WTC11 (cell line): ENCODE data around the gene ELMO3. TPM values are rescaled to one million over a fixed set of nuclear protein-coding genes. Genes with fewer than 3 reads are reported as not detected.

Source experiments
- ATAC-seq: fragments of 200-7000 bp; cut with Tn5 transposase; 2 replicates; pipeline ENCODE4 v1.10.0; 2021; ENCODE audit warnings: mild to moderate bottlenecking, moderate library complexity
- CTCF ChIA-PET: fragments of 300-600 bp; sonication (Branson Sonifier 250); formaldehyde crosslinking; loops from one replicate; lab custom pipeline; 2021; ENCODE audit warnings: antibody characterized with exemption; lab: Charles Lee
- POLR2A ChIA-PET: fragments of 350-600 bp; sonication (Branson Sonifier 250); formaldehyde crosslinking; loops from one replicate; lab custom pipeline; 2021; ENCODE audit warnings: antibody characterized with exemption; lab: Charles Lee
- DNase-seq: peaks from one replicate; pipeline ENCODE4 v3.0.0; 2021; ENCODE audit warnings: low spot score
- H3K27ac Mint-ChIP-seq: 2 replicates; pipeline ENCODE4 v1.8.0; 2021; ENCODE audit warnings: mixed read lengths
- H3K27me3 Mint-ChIP-seq: 2 replicates; pipeline ENCODE4 v1.8.0; 2021; ENCODE audit warnings: low read depth, mild to moderate bottlenecking, moderate library complexity, mixed read lengths
- H3K36me3 Mint-ChIP-seq: 2 replicates; pipeline ENCODE4 v1.8.0; 2021; ENCODE audit warnings: mixed read lengths
- H3K4me1 Mint-ChIP-seq: 2 replicates; pipeline ENCODE4 v1.8.0; 2022; ENCODE audit warnings: mixed read lengths
- H3K4me3 Mint-ChIP-seq: 2 replicates; pipeline ENCODE4 v1.8.0; 2021; ENCODE audit warnings: mild to moderate bottlenecking, moderate library complexity, mixed read lengths
- H3K9me3 Mint-ChIP-seq: 2 replicates; pipeline ENCODE4 v1.8.0; 2021; ENCODE audit warnings: mixed read lengths
- ETV6 ChIP-seq: sonication (generic); formaldehyde crosslinking; IDR thresholded peaks from 2 replicates; pipeline ENCODE4 v1.8.1; 2022; ENCODE audit warnings: mild to moderate bottlenecking, missing genetic modification reagents
- FOXK1 ChIP-seq: sonication (generic); formaldehyde crosslinking; IDR thresholded peaks from 2 replicates; pipeline ENCODE4 v1.8.0; 2022; ENCODE audit warnings: mild to moderate bottlenecking, moderate library complexity, missing genetic modification reagents
- GABPB1 ChIP-seq: sonication (generic); formaldehyde crosslinking; IDR thresholded peaks from 2 replicates; pipeline ENCODE4 v1.8.1; 2023; ENCODE audit warnings: mild to moderate bottlenecking, missing genetic modification reagents
- GRHL2 ChIP-seq: fragments of 250-450 bp; sonication (Bioruptor Pico); IDR thresholded peaks from 2 replicates; pipeline ENCODE4 v1.8.0; 2022; ENCODE audit warnings: mild to moderate bottlenecking, moderate library complexity; ENCODE audit not compliant: insufficient replicate concordance, severe bottlenecking
- IRF2 ChIP-seq: sonication (generic); formaldehyde crosslinking; IDR thresholded peaks from 2 replicates; pipeline ENCODE4 v1.8.0; 2022; ENCODE audit warnings: low read depth, missing genetic modification reagents, borderline replicate concordance
- KAT7 ChIP-seq: sonication (generic); formaldehyde crosslinking; IDR thresholded peaks from 2 replicates; pipeline ENCODE4 v1.8.1; 2023; ENCODE audit warnings: missing genetic modification reagents, mild to moderate bottlenecking, borderline replicate concordance
- SP1 ChIP-seq: sonication (generic); formaldehyde crosslinking; conservative IDR thresholded peaks from 2 replicates; pipeline ENCODE4 v1.8.1; 2022; ENCODE audit warnings: missing genetic modification reagents
- TEAD4 ChIP-seq: sonication (generic); formaldehyde crosslinking; IDR thresholded peaks from 2 replicates; pipeline ENCODE4 v1.8.0; 2022; ENCODE audit warnings: mild to moderate bottlenecking, missing genetic modification reagents
- ZBTB21 ChIP-seq: sonication (generic); formaldehyde crosslinking; IDR thresholded peaks from 2 replicates; pipeline ENCODE4 v1.8.1; 2023; ENCODE audit warnings: mild to moderate bottlenecking, missing genetic modification reagents, borderline replicate concordance
- ZNF138 ChIP-seq: sonication (generic); formaldehyde crosslinking; conservative IDR thresholded peaks from 2 replicates; pipeline ENCODE4 v1.8.1; 2022; ENCODE audit warnings: mild to moderate bottlenecking, moderate library complexity, missing genetic modification reagents
- ZNF671 ChIP-seq: fragments of 250-450 bp; sonication (Bioruptor Pico); IDR thresholded peaks from 2 replicates; pipeline ENCODE4 v1.8.0; 2021; ENCODE audit warnings: mild to moderate bottlenecking
- total RNA-seq: library from RNA; stranded (reverse); gene quantifications from 3 replicates; pipeline ENCODE4 v1.2.3, GENCODE V29; 2021
- TF ChIP-seq, protein P1 (sequence below): fragments of 200-600 bp; IDR thresholded peaks from 2 replicates; pipeline ENCODE4 v1.8.0; 2022; ENCODE audit warnings: antibody characterized with exemption
- TF ChIP-seq, protein P2 (sequence below): sonication (generic); formaldehyde crosslinking; IDR thresholded peaks from 2 replicates; pipeline ENCODE4 v1.8.0; 2022; ENCODE audit warnings: missing genetic modification reagents
- TF ChIP-seq, protein P3 (sequence below): sonication (generic); formaldehyde crosslinking; IDR thresholded peaks from 2 replicates; pipeline ENCODE4 v1.8.1; 2023; ENCODE audit warnings: mild to moderate bottlenecking, moderate library complexity, missing genetic modification reagents
- TF ChIP-seq, protein P4 (sequence below): sonication (generic); formaldehyde crosslinking; IDR thresholded peaks from 2 replicates; pipeline ENCODE4 v1.8.1; 2023; ENCODE audit warnings: mild to moderate bottlenecking, missing genetic modification reagents, moderate library complexity
- TF ChIP-seq, protein P5 (sequence below): sonication (generic); formaldehyde crosslinking; IDR thresholded peaks from 2 replicates; pipeline ENCODE4 v1.8.0; 2022; ENCODE audit warnings: mild to moderate bottlenecking, missing genetic modification reagents
- TF ChIP-seq, protein P6 (sequence below): sonication (generic); formaldehyde crosslinking; IDR thresholded peaks from 2 replicates; pipeline ENCODE4 v1.8.0; 2023; ENCODE audit warnings: missing genetic modification reagents, mild to moderate bottlenecking, borderline replicate concordance

Gene ELMO3
- total RNA-seq, 1 experiment from 2014 or later = 13.6 TPM

DNA sequence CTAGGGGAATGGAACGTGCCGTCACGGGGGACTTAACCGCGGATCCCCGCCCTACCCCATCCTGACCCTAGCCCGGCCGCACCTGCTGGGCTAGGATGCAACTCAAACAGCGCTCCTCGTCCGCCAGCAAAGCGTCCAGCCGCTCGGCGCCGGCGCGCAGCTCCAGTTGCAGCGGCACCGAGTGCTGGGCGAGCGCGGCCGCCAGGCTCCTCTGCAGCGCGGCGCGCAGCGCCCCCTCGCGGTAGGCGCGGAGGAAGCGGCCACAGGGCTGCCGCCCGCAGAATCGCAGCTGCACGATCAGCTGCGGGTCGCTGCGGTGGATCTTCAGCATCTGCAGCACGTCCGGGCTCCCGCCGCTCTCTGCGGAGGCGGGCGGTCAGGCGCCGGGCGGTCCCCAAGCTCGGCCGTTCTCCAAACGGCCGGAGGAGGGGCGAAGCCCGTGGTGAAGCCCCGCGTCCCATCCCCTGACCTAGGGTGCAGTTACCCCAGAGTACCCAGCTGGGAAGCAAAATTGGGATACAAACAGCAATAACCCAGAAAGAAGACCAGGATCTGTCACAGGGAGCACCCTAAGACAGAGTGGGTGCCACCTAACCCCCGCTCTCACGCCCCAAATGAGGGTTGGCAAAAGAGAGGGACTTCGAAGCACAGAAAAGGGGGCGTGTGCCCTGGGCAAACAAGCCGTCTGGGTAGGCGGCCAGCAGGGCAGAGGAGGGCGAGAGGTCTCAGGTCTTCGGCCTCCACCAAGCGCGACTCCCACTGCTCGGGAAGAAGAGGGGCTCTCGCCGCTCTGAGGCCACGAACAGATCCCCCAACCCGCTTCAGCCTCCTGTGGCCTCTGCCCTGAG, 43.4 kb upstream of the ELMO3 start:
- no peaks in the 10 kb centered on the region for H3K9me3 Mint-ChIP-seq
- TF ChIP-seq GABPB1 (CRISPR knock-in tag) (peak; percentile 56; the same call in 1 of the 2 replicates), ZNF138 (CRISPR knock-in tag) (0 out of 2 replicates have a peak, but pooled peaks have one; percentile 45), FOXK1 (CRISPR knock-in tag) (0 out of 2 replicates have a peak, but pooled peaks have one; percentile 59), ZNF671 (CRISPR knock-in tag) (no peak), IRF2 (CRISPR knock-in tag) (no peak), KAT7 (CRISPR knock-in tag) (peak; percentile 62; the same call in 1 of the 2 replicates), TEAD4 (CRISPR knock-in tag) (no peak), ETV6 (CRISPR knock-in tag) (peak; percentile 75; the same call in 1 of the 2 replicates), ZBTB21 (peak; percentile 60; the same call in 1 of the 2 replicates), GRHL2 (CRISPR knock-in tag) (no peak), SP1 (CRISPR knock-in tag) (peak; percentile 53; the same call in 1 of the 2 replicates)
- TF ChIP-seq, protein P1, sequence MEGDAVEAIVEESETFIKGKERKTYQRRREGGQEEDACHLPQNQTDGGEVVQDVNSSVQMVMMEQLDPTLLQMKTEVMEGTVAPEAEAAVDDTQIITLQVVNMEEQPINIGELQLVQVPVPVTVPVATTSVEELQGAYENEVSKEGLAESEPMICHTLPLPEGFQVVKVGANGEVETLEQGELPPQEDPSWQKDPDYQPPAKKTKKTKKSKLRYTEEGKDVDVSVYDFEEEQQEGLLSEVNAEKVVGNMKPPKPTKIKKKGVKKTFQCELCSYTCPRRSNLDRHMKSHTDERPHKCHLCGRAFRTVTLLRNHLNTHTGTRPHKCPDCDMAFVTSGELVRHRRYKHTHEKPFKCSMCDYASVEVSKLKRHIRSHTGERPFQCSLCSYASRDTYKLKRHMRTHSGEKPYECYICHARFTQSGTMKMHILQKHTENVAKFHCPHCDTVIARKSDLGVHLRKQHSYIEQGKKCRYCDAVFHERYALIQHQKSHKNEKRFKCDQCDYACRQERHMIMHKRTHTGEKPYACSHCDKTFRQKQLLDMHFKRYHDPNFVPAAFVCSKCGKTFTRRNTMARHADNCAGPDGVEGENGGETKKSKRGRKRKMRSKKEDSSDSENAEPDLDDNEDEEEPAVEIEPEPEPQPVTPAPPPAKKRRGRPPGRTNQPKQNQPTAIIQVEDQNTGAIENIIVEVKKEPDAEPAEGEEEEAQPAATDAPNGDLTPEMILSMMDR = peak; percentile 97
- TF ChIP-seq, protein P2, sequence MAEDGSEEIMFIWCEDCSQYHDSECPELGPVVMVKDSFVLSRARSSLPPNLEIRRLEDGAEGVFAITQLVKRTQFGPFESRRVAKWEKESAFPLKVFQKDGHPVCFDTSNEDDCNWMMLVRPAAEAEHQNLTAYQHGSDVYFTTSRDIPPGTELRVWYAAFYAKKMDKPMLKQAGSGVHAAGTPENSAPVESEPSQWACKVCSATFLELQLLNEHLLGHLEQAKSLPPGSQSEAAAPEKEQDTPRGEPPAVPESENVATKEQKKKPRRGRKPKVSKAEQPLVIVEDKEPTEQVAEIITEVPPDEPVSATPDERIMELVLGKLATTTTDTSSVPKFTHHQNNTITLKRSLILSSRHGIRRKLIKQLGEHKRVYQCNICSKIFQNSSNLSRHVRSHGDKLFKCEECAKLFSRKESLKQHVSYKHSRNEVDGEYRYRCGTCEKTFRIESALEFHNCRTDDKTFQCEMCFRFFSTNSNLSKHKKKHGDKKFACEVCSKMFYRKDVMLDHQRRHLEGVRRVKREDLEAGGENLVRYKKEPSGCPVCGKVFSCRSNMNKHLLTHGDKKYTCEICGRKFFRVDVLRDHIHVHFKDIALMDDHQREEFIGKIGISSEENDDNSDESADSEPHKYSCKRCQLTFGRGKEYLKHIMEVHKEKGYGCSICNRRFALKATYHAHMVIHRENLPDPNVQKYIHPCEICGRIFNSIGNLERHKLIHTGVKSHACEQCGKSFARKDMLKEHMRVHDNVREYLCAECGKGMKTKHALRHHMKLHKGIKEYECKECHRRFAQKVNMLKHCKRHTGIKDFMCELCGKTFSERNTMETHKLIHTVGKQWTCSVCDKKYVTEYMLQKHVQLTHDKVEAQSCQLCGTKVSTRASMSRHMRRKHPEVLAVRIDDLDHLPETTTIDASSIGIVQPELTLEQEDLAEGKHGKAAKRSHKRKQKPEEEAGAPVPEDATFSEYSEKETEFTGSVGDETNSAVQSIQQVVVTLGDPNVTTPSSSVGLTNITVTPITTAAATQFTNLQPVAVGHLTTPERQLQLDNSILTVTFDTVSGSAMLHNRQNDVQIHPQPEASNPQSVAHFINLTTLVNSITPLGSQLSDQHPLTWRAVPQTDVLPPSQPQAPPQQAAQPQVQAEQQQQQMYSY = 0 out of 2 replicates have a peak, but pooled peaks have one; percentile 29
- TF ChIP-seq, protein P3, sequence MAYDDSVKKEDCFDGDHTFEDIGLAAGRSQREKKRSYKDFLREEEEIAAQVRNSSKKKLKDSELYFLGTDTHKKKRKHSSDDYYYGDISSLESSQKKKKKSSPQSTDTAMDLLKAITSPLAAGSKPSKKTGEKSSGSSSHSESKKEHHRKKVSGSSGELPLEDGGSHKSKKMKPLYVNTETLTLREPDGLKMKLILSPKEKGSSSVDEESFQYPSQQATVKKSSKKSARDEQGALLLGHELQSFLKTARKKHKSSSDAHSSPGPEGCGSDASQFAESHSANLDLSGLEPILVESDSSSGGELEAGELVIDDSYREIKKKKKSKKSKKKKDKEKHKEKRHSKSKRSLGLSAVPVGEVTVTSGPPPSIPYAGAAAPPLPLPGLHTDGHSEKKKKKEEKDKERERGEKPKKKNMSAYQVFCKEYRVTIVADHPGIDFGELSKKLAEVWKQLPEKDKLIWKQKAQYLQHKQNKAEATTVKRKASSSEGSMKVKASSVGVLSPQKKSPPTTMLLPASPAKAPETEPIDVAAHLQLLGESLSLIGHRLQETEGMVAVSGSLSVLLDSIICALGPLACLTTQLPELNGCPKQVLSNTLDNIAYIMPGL = peak; percentile 98
- TF ChIP-seq, protein P4, sequence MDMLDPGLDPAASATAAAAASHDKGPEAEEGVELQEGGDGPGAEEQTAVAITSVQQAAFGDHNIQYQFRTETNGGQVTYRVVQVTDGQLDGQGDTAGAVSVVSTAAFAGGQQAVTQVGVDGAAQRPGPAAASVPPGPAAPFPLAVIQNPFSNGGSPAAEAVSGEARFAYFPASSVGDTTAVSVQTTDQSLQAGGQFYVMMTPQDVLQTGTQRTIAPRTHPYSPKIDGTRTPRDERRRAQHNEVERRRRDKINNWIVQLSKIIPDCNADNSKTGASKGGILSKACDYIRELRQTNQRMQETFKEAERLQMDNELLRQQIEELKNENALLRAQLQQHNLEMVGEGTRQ (CRISPR knock-in tag) = 0 out of 2 replicates have a peak, but pooled peaks have one; percentile 30
- TF ChIP-seq, protein P5, sequence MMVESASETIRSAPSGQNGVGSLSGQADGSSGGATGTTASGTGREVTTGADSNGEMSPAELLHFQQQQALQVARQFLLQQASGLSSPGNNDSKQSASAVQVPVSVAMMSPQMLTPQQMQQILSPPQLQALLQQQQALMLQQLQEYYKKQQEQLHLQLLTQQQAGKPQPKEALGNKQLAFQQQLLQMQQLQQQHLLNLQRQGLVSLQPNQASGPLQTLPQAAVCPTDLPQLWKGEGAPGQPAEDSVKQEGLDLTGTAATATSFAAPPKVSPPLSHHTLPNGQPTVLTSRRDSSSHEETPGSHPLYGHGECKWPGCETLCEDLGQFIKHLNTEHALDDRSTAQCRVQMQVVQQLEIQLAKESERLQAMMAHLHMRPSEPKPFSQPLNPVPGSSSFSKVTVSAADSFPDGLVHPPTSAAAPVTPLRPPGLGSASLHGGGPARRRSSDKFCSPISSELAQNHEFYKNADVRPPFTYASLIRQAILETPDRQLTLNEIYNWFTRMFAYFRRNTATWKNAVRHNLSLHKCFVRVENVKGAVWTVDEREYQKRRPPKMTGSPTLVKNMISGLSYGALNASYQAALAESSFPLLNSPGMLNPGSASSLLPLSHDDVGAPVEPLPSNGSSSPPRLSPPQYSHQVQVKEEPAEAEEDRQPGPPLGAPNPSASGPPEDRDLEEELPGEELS (CRISPR knock-in tag) = 0 out of 2 replicates have a peak, but pooled peaks have one; percentile 54
- TF ChIP-seq, protein P6, sequence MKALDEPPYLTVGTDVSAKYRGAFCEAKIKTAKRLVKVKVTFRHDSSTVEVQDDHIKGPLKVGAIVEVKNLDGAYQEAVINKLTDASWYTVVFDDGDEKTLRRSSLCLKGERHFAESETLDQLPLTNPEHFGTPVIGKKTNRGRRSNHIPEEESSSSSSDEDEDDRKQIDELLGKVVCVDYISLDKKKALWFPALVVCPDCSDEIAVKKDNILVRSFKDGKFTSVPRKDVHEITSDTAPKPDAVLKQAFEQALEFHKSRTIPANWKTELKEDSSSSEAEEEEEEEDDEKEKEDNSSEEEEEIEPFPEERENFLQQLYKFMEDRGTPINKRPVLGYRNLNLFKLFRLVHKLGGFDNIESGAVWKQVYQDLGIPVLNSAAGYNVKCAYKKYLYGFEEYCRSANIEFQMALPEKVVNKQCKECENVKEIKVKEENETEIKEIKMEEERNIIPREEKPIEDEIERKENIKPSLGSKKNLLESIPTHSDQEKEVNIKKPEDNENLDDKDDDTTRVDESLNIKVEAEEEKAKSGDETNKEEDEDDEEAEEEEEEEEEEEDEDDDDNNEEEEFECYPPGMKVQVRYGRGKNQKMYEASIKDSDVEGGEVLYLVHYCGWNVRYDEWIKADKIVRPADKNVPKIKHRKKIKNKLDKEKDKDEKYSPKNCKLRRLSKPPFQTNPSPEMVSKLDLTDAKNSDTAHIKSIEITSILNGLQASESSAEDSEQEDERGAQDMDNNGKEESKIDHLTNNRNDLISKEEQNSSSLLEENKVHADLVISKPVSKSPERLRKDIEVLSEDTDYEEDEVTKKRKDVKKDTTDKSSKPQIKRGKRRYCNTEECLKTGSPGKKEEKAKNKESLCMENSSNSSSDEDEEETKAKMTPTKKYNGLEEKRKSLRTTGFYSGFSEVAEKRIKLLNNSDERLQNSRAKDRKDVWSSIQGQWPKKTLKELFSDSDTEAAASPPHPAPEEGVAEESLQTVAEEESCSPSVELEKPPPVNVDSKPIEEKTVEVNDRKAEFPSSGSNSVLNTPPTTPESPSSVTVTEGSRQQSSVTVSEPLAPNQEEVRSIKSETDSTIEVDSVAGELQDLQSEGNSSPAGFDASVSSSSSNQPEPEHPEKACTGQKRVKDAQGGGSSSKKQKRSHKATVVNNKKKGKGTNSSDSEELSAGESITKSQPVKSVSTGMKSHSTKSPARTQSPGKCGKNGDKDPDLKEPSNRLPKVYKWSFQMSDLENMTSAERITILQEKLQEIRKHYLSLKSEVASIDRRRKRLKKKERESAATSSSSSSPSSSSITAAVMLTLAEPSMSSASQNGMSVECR (CRISPR knock-in tag) = peak; percentile 12; the same call in 1 of the 2 replicates
- TF ChIP-seq, all 79 proteins: peak for 13
- H3K4me3 Mint-ChIP-seq = peak overlapping the region; percentile 70
- peaks cover 21% of the 10 kb centered on the region for H3K4me1 Mint-ChIP-seq
- H3K36me3 Mint-ChIP-seq = no peaks in the 10 kb centered on the region
- POLR2A ChIA-PET = interaction anchor here (0.5 to 1.2 kb wide), 5 partner anchors 13 to 647 kb away, joined by 3 to 5 read pairs (median 4); no protein-coding TSS in a partner anchor
- peak; percentile 36 for ATAC-seq
- CTCF ChIA-PET = interaction anchor here (0.6 to 15.3 kb wide), 84 partner anchors 11 to 468 kb away, joined by 3 to 386 read pairs (median 5); partner anchors contain the start of genes CBFB, CES3, E2F4 and ELMO3
- H3K27ac Mint-ChIP-seq = no peak overlapping the region
- H3K27me3 Mint-ChIP-seq = peaks cover 97% of the 10 kb centered on the region
- peak; percentile 88 for DNase-seq
